ENCODE measurements around the gene CAPS. TPM values are rescaled to one million over a fixed set of nuclear protein-coding genes. Genes with fewer than 3 reads are reported as not detected.

CAPS gene
- total RNA-seq, 1 donor from 2014 or later, result 2.7 TPM

DNA sequence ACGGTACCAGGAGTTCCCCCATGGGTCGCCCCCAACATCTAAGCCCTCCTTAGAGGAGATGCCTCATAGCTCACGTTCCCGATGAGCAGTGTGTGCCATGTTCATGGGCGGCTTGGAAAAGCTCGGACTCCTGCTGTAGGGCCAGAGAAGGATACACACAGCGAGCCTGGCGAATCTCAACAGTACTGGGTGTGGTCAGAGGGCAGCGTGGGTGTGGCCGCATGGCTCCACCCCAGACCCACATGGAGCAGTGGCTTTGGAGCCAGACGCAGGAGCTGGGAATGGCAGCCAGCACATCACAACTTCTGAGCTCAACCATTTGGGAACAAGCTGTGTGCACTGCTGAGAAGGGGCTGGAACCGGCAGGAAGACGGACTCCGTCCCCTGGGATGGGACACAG is 15.6 kb downstream of the CAPS start:
- intact Hi-C loops (cut with DNase I), result no loop called here

DNA sequence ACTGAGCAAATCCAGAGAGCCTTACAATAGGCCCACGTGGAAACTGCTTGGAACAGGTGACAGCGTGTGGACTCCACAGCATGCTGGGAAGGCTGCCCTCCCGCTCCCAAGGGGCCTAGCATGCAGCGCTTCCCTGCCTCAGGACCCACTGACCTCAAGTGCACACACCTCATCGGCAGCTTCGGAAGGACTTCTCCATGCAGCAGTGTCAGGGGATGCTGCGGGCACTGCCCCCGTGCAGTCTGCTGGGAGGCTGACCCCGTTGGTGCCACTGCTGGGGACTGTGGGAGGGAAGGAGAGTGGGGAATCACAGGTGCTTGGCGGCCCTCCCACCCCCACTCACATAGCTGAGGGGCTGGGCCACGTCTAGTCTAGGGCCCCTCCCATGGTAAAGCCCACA is 17.2 kb downstream of the CAPS start:
- DNase-seq (ENCODE audit: low spot score), result no peak
- intact Hi-C loops (cut with DNase I), result no loop called here

More for the DNA sequence above, 15.6 kb downstream of the CAPS start:
- DNase-seq (ENCODE audit: low spot score), result no peak

DNA sequence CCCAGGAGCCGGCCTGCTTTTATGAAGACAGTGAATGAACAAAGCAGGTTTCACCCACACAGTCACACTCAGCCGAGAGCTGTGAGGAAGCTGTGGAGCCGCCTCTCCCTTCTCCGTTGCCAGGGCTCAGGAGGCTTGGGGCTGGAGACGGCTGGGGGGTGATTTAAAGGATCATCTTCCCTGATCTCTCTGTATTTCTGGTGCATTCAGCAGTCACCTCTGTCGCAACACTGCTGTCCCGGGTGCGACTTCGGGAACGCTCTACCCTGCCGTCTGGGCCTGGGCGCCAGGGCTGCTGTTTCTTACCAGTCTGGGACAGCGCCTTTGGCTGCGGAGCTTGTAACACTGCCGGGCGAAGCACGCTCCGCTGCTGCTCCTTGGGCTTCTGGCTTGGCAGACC is 18.1 kb downstream of the CAPS start:
- DNase-seq (ENCODE audit: low spot score), result no peak
- intact Hi-C loops (cut with DNase I), result no loop called here

DNA sequence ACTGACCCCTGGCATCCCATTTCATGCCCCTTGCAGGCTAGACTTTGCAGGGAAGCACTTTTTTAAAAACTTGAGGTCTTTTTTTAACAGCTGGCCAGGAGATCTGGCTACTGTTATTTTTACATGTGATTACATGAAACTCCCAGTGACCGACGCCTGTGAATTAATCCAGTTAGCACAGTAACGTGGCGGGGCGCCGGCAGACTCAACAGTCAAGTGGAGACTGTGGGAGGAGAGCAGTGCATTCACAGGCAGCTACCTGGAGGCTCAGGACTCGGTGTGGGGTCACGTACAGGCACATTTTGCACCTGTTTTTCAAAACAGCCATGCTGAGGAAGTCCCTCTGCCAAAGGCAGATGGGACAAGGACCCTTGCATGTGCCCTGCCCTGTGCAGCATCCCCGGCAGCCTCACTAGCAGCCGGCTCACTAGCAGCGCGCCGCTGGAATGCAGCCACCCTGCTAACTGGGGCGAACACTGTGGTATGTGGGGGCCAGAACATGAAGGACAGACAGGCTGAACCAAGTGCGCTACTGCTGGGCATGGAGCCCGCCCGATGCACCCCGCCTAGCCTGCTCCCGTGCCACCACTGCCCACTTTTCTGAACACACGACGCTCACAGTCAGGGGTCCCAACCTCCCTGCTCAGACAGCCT is 18.7 kb downstream of the CAPS start:
- DNase-seq (ENCODE audit: low spot score), result no peak
- intact Hi-C loops (cut with DNase I), result no loop called here

DNA sequence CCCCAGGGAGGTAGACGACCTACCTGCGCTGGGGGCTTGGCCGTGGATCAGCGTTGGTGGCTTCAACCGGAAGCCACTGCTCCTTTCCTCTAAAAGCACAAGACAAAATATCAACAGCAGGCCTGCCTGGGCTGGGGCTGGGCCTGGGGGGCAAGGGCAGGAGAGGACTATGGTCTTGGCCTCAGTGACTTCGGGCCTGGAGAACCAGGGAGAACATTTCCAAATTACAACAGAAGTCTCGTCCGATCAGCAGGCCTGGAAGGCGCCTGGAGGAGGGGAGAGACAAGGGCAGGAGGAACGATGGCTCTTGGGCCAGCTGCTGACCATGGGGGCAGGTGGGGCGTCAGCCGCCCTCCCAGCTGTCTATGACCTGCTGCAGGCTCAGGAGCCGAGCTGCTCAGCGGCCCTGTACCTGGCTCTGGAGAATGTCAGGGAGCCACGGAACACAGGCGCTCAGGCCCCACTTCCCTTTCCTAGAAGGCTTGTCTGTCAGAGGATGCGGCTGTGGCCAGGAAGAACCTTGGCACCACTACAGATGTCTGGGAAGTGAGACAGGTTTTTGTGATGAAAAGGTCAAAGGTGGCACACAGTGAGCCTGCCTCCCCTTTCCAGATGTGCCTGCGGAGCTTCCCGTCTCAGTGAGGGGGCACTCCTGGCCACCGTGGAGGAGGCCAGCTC is 19.5 kb downstream of the CAPS start:
- no peak for DNase-seq (ENCODE audit: low spot score)
- intact Hi-C loops (cut with DNase I), result no loop called here

DNA sequence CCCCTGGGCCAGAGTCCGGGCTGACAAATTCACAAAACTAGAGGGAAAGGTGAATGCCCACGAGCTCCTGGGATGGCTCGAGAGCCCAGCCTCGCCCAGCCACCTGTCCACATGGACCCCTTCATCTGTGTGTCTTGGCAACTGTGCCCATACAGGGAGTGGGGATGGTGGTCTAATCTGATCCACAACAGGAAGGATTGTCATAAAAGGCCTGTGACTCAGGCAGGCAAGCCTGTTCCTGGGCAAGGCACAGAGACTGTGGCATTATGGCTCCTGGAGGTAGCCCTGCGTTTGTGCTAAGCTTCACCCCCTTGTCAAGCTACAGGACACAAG is 20.0 kb downstream of the CAPS start:
- intact Hi-C loops (cut with DNase I), result no loop called here
- no peak for DNase-seq (ENCODE audit: low spot score)

DNA sequence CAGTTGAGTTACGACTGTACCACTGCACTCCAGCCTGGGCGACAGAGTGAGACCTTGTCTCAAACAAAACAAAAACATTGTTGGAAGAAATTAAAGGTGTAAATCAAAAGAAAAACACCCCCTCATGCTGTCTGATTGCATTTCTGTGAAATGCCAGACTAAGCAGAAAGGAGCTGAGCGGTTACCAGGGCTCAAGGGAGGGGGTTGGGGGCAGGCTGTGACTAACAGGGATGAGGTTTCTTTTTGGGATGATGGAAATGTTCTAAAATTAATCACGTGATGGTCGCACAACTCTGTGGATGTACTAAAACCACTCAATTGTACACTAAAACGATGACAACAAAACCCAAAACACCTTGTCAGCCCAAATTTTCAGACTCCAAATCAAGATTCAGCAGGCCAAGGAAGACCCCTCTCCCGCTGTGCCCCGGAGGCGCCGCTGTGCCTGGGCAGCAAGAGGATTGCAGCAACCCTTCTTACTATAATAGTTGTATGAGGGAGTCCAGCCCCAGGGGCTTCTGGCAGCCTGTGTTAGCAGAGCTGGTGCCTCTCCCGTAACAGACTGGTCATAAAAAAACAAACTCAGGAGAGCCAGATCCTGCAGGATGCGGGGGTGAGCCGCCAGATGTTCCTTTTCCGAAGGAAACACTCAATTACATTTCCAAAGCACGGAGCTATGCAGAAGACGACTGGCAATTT is 20.9 kb downstream of the CAPS start:
- DNase-seq (ENCODE audit: low spot score), result no peak
- intact Hi-C loops (cut with DNase I), result no loop called here

DNA sequence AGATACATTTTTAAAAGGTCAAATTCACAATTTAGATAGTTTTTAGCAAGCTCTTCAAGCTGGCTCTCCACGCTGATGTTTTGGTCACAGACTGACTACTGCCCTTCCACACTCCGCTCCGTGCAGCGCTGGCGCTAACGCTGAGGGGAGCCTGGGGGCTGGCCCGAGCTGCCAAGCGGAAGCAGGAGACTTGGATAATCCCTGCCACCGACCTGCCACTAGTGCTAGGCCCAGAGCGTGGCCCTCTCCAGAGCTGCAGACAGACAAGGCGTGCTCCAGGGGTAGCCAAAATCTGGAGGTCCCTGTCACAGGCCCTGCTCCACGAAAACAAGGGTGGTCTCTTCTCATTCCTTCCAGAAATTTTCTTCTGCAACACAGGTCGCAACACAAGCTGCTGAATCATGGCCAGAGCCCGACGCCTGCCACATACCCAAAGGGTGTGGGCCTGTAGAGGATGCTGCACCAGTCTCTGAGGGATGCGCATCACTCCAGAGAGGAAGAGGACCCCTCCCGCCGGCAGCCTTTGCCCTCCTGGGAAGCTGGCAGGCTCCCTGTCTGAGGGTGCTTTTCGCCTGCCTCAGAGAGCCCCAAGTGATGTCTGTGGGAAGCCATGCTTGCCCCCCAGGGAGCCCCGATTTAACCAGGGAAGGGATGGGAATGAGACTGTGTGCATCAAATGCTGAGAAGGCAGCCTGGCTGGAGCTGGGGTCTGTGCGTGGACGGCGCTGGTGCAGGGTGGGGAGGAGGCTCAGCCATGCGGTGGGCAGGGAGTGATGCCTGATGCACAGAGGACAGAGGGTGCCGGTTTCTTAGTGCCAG is 21.6 kb downstream of the CAPS start:
- intact Hi-C loops (cut with DNase I), result no loop called here
- DNase-seq (ENCODE audit: low spot score), result no peak

DNA sequence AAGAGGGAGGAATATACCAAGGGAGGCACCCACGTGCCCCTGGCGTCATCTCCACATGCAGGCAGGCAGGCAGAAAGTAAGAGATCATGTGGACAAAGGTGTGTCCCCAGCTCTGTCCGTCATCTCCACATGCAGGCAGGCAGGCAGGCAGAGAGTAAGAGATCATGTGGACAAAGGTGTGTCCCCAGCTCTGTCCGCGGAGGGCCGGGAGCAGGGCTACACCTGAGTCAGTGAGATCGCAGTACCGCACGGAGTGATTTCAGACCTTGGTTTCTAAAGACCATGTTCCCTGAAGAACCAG is 22.2 kb downstream of the CAPS start:
- DNase-seq (ENCODE audit: low spot score), result no peak
- intact Hi-C loops (cut with DNase I), result no loop called here

DNA sequence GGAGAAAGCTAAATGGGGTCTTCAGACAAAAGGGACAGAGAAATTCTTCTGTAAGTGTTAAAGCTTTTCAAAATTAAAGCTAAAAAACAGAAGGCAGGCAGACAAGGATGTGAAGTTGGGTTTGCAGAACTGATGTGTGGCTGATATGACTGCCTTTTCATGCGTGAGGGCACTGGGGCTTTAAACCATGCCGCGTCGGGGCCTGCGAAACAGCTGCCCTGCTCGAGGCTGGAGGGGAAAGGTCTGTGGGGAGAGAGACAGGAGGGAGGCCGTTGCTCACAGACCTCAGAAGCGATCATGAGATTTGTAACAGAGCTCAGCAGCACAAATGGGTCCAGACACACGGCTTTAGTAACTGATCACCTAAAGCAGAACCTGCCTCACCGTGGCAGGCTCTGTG is 23.5 kb downstream of the CAPS start:
- DNase-seq (ENCODE audit: low spot score), result no peak
- intact Hi-C loops (cut with DNase I), result no loop called here

DNA sequence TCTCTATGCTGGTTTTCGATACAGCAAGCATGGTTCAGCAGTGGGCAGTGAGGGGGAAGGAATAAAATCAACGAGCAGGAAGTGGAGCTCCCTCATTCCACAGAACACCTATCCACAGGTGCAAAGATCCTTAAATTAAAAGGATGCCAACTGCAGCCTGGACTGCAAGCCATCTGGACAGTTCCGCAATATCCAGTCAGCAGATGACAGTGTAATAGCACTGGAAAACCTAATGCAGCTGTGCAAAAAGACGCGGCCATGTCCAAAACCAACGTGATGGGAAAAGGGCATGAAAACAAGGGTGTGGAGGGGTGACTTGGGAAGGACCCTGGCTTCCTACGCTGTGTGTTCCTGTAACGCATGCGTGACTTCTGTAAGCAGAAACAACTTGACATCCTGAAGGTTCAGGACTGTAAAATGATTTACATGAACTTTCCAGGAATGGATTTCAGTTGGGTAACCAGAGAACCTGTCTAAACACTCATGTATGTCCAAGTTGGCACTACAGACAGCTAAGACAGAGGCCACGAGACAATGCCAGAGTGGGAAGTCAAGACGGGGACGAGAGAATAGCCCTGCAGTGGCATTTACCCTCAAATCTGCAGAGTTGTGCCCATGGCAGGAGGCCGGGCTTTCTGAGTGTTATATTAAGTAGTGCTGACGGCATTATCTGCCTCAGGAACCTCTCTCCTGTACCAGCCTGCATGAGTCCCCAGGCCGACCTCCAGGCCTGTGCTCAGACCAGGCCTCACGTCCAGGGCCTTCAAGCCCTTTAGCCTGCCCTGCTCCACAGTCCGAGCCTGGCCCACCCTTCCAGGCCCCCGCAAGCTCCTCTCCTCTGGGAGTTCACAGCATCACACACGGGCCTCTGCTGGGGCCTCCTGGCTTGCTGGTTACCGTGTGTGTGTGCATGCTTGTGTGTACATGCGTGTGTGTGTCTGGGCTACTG is 26.5 kb downstream of the CAPS start:
- intact Hi-C loops (cut with DNase I), result no loop called here
- no peak for DNase-seq (ENCODE audit: low spot score)

DNA sequence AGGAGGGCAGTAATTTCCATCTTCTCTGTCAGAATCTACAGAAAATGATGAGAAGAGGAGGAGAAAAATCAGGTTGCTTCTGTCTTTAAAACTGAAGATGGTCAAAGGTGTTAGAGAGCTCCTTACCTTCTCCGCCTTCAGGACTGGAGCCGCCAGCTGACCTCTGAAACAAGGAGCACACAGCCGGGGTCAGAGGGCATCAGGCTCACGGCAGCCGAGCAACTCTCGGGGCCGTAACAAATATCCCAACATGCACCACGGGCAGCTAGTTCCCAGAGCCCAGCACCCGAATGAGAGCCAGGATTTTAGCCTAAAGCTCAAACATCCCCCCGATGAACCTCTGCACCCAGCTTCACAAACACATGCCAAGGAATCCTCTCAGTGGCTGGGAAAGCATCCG is 27.6 kb downstream of the CAPS start:
- no peak for DNase-seq (ENCODE audit: low spot score)
- intact Hi-C loops (cut with DNase I), result no loop called here

DNA sequence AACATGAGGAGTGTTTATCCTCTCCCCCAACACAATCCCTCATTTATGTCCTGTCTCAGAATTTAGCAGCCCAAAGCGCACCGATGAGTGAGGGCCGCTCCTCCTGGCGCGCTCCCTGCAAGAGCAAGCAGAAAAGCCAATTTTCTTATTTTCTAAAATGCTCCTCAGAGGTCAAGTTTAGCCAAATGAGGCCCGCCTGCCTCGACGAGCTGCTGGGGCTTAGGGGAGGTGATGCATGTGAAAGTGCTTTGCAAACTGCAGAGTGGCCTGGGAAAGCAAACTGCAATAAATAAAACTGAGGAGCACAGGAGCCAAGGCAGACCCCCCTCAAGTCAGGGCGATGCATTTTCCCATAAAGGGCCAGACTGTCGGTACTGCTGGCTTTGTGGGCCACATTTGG is 29.0 kb downstream of the CAPS start:
- DNase-seq (ENCODE audit: low spot score), result no peak
- intact Hi-C loops (cut with DNase I), result no loop called here

DNA sequence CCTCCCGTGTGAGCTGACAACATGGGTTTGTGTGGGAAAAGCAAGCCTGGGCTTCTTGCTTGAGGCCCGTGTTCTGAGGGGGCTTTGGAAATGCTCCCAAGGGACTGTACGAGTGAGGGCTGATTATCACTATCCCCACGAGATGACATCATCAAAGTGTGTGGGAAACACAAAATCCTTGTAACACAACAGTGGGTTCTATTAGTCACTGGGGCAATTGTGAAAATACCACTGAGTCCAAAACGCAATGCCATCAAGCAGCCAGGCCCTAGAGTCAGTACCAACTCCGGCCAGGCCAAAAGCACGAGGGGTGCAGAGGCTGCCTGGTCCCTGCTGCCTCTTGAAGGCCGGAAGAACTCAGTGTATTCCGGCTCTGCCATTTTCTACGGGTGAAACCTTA is 29.6 kb downstream of the CAPS start:
- intact Hi-C loops (cut with DNase I), result no loop called here
- no peak for DNase-seq (ENCODE audit: low spot score)

DNA sequence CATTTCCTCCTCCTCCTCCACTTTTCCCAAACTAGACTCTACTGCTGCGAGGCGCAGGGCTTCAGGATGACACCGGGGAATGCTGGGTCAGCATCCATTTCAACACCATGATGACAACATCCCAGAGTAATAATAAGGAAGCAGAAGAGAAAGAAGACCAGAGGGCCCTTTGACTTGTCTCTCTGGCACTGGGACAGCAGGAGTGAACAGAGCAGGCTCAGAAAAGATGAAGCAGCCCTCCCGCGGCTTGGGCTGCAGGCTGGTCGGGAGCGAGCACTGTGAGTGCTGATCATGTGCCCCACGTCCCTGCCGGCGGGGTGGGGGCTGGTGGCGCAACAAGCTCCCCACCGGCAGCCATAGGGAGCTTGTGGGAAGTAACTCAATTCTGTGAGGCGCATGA is 33.4 kb downstream of the CAPS start:
- intact Hi-C loops (cut with DNase I), result no loop called here

DNA sequence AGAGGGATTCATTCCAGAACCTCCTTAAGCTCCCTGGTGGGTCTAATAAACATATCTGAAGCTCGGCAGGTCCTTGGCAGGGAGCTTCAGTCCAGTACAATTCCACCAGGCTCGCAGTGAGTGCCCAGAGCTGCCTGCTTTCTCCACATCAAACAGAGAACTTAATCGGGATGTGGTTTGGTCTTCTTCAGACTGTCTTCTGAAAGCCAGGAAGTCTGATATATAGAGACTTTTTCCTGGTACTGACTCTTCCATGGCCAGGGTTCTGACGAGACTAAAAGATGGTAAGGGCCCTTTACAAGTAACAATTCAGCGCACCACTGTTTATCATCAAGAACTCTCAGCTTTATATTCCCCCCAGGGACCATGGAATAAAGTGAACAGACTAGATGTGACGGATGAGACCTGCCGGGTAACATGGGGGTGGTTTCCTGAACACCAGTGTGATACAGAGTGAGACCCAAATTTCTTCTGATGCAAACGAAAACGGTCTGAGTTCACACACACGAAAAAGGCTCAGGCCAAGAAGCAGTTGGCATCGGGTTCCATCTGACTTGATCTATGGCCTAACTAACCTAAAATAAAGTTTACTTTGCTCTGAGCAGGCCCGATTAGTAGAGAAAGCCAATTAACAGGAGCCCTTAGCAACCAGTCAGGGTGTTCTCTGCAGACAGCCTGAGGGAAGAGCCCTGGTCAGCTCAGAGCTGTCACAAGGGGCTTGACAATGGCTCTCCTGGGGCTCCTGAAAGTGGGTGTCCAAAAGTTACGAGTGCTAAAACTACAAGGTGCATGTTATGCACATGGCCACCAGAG is 34.9 kb downstream of the CAPS start:
- no peak for DNase-seq (ENCODE audit: low spot score)
- intact Hi-C loops (cut with DNase I), result no loop called here

More for the DNA sequence above, 33.4 kb downstream of the CAPS start:
- DNase-seq (ENCODE audit: low spot score), result peak; percentile 80

DNA sequence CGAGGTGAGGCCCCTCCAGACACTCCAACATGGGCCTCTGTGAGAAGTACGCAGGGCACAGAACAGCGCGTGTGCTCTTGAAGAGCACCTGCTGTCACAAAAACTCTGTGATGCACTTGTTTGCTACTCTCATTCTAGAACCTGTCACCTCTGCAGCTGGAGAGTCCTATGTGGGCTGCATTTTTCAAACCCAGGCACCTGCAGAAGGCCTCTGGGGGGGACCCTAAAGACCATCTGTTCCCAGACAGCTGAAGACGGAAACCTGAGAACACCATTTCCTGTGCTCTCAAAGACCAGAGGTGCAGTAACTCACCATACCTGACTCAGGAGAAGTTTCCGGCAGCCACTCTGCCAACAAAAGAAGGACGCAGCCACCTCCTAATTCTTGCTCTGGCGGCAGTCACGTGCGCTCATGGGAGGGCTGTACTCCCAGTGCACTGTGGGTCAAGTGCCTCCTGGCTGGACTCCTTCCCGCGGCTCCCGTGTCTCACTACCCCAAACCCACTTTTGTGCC is 35.8 kb downstream of the CAPS start:
- peak; percentile 79 for DNase-seq (ENCODE audit: low spot score)

DNA sequence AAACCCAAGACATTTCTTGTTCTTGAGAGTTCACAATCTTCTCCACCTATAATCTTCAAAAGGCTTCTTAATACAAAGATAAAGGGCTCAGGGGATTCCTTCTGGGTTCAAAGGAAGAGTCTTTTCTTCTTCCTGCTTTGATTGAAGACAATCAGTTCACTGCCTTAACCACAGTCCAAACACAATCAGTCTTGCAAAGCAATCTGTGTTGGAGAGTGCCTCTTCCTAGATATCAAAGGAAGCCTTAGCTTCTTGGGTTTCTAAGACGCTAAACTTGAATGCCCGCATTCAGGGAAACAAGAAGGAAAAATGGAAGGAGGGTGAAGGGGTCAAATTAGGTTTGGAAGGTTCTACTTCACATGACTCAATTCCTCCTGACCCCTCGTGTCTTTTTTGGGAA is 36.7 kb downstream of the CAPS start:
- no peak for DNase-seq (ENCODE audit: low spot score)
- intact Hi-C loops (cut with DNase I), result no loop called here

More for the DNA sequence above, 35.8 kb downstream of the CAPS start:
- intact Hi-C loops (cut with DNase I), result no loop called here
